Measurements from ENCODE around the gene C2CD3. TPM values are rescaled to one million over a fixed set of nuclear protein-coding genes. Genes with fewer than 3 reads are reported as not detected.
A peak's percentile ranks its signal among the peaks of the same experiment; 100 is the strongest.

Gene C2CD3
- total RNA-seq, 4 donors from 2014 or later: 11.4 to 30.1 (median 25.3) TPM

DNA sequence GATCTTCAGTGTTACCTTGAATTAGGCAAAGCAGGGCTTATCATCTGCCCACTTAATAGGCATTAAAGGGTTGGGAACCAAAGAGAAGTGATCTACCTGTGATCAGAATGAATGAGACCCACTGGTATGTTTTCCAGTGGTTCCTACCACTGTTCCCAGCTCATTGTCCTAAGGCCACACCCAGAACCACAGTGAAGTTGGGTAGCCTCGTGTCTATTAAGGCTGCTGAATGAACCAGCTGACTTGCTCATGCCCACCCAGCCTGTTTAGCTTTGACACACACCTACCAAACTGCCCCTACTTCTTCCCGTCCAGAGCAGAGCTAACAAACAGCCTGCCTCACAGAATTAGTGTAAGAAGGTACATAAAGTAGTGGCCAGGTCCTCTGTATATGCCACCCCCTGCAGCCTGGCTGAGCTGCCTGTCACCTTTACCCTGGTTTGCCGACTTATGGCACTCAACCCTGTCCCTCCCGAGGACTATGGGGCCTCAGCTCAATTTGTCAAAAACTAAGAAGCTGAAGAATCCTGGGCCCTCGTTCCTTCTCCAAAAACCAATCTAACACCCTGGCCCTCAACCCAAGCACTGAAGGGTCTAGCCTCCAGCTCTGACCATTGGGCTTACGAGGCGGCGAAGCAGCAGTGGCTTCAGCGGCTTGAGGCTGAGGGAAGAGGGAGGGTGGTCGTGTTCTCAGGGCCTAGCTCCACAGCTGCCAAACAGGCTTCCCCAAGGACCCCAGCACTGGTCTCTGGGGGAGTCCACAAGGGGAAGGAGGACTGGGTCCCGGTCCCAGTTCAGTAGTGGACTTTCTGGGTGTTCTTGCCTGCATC is 198.0 kb downstream of the C2CD3 start:
- Histone ChIP-seq H3K4me3 (no peak overlapping the region), H3K27ac (peak overlapping the region in 2 of 4 donors; percentile 53 to 60), H3K9me3 (no peaks in the 10 kb centered on the region), H3K36me3 (peaks cover 0 to 28% of the 10 kb centered on the region in 2 donors), H3K27me3 (no peaks in the 10 kb centered on the region), H3K4me1 (peaks cover 0 to 3% (median 0%) of the 10 kb centered on the region in 3 donors)
- no peak for ATAC-seq
- WGBS, 2 donors (ENCODE audit: low coverage in 1 of 2): 74 to 86% methylated on average over 4 to 6 of the region's 11 CpGs
- TF ChIP-seq EP300 (IDR thresholded peaks at IDR 0.05) (no peak), POLR2AphosphoS5 (IDR thresholded peaks at IDR 0.05) (no peak), POLR2A (IDR thresholded peaks at IDR 0.05) (no peak), CTCF (IDR thresholded peaks at IDR 0.05) (no peak)

- peaks cover 0 to 21% of the 10 kb centered on the region in 2 donors for H3K36me3 ChIP-seq
- H3K27ac ChIP-seq: no peak overlapping the region
- H3K4me3 ChIP-seq: no peak overlapping the region
- ATAC-seq: no peak
- H3K4me1 ChIP-seq: peaks cover 0 to 3% (median 0%) of the 10 kb centered on the region in 3 donors
- no CpG with 5 or more reads among the region's 1 CpG for WGBS, 2 donors (ENCODE audit: low coverage in 1 of 2)
- TF ChIP-seq EP300 (IDR thresholded peaks at IDR 0.05) (no peak), CTCF (IDR thresholded peaks at IDR 0.05) (no peak), POLR2A (IDR thresholded peaks at IDR 0.05) (no peak), POLR2AphosphoS5 (IDR thresholded peaks at IDR 0.05) (no peak)
- H3K9me3 ChIP-seq: no peaks in the 10 kb centered on the region
- H3K27me3 ChIP-seq: no peaks in the 10 kb centered on the region
These were observed 198.6 kb downstream of the C2CD3 start for GRCh38 chr11:73972187-73972586.

GRCh38 chr11:73971175-73971719 is 199.6 kb downstream of the C2CD3 start:
- H3K36me3 ChIP-seq: peaks cover 0 to 14% of the 10 kb centered on the region in 2 donors
- H3K9me3 ChIP-seq: no peaks in the 10 kb centered on the region
- H3K27ac ChIP-seq: no peak overlapping the region
- no peak for ATAC-seq
- peaks cover 0 to 3% (median 0%) of the 10 kb centered on the region in 3 donors for H3K4me1 ChIP-seq
- H3K4me3 ChIP-seq: no peak overlapping the region
- H3K27me3 ChIP-seq: no peaks in the 10 kb centered on the region
- TF ChIP-seq POLR2AphosphoS5 (IDR thresholded peaks at IDR 0.05) (no peak), EP300 (IDR thresholded peaks at IDR 0.05) (no peak), POLR2A (IDR thresholded peaks at IDR 0.05) (no peak), CTCF (IDR thresholded peaks at IDR 0.05) (no peak)
- WGBS, 2 donors (ENCODE audit: low coverage in 1 of 2): 90 to 100% methylated on average over 2 to 4 of the region's 6 CpGs

DNA sequence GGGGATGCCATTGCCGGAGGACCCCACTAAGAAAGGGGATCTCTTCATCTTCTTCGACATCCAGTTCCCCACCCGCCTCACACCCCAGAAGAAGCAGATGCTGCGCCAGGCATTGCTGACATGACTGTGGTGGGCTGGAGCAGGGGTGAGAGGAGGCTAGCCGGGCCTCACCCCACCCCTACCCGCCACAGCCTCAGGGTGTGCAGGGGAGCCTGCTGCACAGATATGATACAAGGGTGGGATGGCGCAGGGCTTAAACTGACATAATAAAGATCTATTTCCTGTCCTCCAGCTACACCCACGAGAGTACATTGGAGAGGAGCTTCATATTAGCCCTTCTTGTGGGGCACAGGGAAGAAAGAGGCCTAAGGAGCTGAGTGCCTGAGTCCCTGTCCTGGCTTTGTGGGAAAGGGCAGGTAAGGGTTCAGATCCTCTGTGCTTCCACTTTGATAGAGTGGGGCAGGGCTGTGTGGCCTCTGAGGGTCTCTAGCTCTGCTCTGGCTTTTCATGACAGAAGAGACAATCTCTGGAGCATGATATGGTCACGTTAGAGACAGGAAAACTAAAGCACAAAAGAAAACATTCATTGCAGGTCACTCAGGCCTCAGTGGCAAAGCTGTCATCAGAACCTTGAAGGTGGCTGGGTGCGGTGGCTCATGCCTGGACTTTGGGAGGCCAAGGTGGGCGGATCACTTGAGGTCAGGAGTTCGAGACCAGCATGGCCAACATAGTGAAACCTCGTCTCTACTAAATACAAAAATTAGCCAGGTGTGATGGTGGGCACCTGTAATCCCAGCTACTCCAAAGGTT is 200.6 kb downstream of the C2CD3 start:
- H3K4me3 ChIP-seq: no peak overlapping the region
- H3K4me1 ChIP-seq: peaks cover 0 to 3% (median 0%) of the 10 kb centered on the region in 3 donors
- H3K9me3 ChIP-seq: no peaks in the 10 kb centered on the region
- peaks cover 8% of the 10 kb centered on the region for H3K27me3 ChIP-seq
- ATAC-seq: no peak
- H3K27ac ChIP-seq: no peak overlapping the region
- H3K36me3 ChIP-seq: peaks cover 0 to 3% of the 10 kb centered on the region in 2 donors
- 60 to 74% methylated on average over 1 to 7 of the region's 13 CpGs for WGBS, 2 donors (ENCODE audit: low coverage in 1 of 2)
- TF ChIP-seq EP300 (IDR thresholded peaks at IDR 0.05) (no peak), POLR2AphosphoS5 (IDR thresholded peaks at IDR 0.05) (no peak), CTCF (IDR thresholded peaks at IDR 0.05) (no peak), POLR2A (IDR thresholded peaks at IDR 0.05) (no peak)

Data from gastroesophageal sphincter (tissue), 4 donors.